GM12878 (cell line): ENCODE results near the gene PDE3B. TPM values are rescaled to one million over a fixed set of nuclear protein-coding genes. Genes with fewer than 3 reads are reported as not detected.

Experiments
- ATAC-seq: fragments of 200-7000 bp; cut with Tn5 transposase; 3 replicates; pipeline ENCODE4 v1.9.1; 2020; ENCODE audit warnings: mild to moderate bottlenecking, moderate library complexity
- BruUV-seq: library from RNA; stranded (reverse); fragments of 400-500 nt; replicated peaks from 2 replicates; lab custom pipeline; 2021; lab: Mats Ljungman, UMichigan
- CTCF ChIA-PET: fragments of 300-600 bp; sonication (Branson Sonifier 250); formaldehyde crosslinking; extraction: SDS; loops from one replicate; lab custom pipeline; 2021; ENCODE audit warnings: inconsistent platforms; lab: Yijun Ruan, JAX
- POLR2A ChIA-PET: fragments of 350-600 bp; formaldehyde crosslinking; extraction: SDS; loops from one replicate; lab custom pipeline; 2021; ENCODE audit warnings: inconsistent platforms; lab: Charles Lee
- RAD21 ChIA-PET: fragments of 300-600 bp; sonication (Branson Sonifier 250); formaldehyde crosslinking; loops from one replicate; lab custom pipeline; 2023; ENCODE audit warnings: antibody characterized with exemption; ENCODE audit not compliant: unreplicated experiment; lab: Charles Lee
- SMC1A ChIA-PET: fragments of 300-600 bp; sonication (Branson Sonifier 250); formaldehyde crosslinking; loops from one replicate; lab custom pipeline; 2023; ENCODE audit not compliant: unreplicated experiment, uncharacterized antibody; lab: Charles Lee
- DNase-seq: peaks from one replicate; pipeline ENCODE4 v3.0.0-alpha.2; 2011; ENCODE audit warnings: low read depth, low spot score
- FAIRE-seq: peaks from 3 replicates; lab custom pipeline; 2011; peaks lifted over from hg19 to GRCh38; lab: Jason Lieb, UNC
- H2AFZ ChIP-seq: 2 replicates; pipeline ENCODE4 v1.6.0; 2011; ENCODE audit warnings: low read depth, low read length, control low read depth; ENCODE audit not compliant: control insufficient read depth
- H3K27ac ChIP-seq: 2 replicates; pipeline ENCODE4 v1.5.1; 2011; ENCODE audit warnings: control low read depth; ENCODE audit not compliant: control insufficient read depth, insufficient read depth
- H3K27me3 ChIP-seq, 2 experiments: replicated peaks in 1 of 2; 2 replicates each; pipeline versions ENCODE4 v1.6.0 to v1.6.1; 2011; ENCODE audit warnings: low read length in 1 of 2; ENCODE audit not compliant: control insufficient read depth in 2 of 2, insufficient read depth in 2 of 2
- H3K36me3 ChIP-seq, 2 experiments: 2 replicates each; pipeline ENCODE4 v1.5.1; 2011; ENCODE audit warnings: low read length in 1 of 2; ENCODE audit not compliant: control insufficient read depth in 2 of 2, insufficient read depth in 2 of 2
- H3K4me1 ChIP-seq: 2 replicates; pipeline ENCODE4 v1.6.1; 2011; ENCODE audit warnings: mild to moderate bottlenecking, low read length, moderate library complexity, mixed read lengths; ENCODE audit not compliant: control insufficient read depth, insufficient read depth
- H3K4me2 ChIP-seq: 2 replicates; pipeline ENCODE4 v1.6.0; 2011; ENCODE audit warnings: control low read depth; ENCODE audit not compliant: control insufficient read depth, insufficient read depth
- H3K4me3 ChIP-seq: fragments of 200-600 bp; sonication (generic); 2 replicates; pipeline ENCODE4 v1.5.1; 2016
- H3K79me2 ChIP-seq: 2 replicates; pipeline ENCODE4 v1.6.0; 2011; ENCODE audit warnings: low read length; ENCODE audit not compliant: control insufficient read depth, insufficient read depth
- H3K9ac ChIP-seq: 2 replicates; pipeline ENCODE4 v1.8.0; 2011; ENCODE audit warnings: low read length, control low read depth, mixed read lengths; ENCODE audit not compliant: control insufficient read depth, insufficient read depth
- H3K9me3 ChIP-seq: replicated peaks from 3 replicates; pipeline ENCODE4 v1.5.1; 2011; ENCODE audit warnings: mild to moderate bottlenecking, low read length; ENCODE audit not compliant: control insufficient read depth, insufficient read depth
- H4K20me1 ChIP-seq: 2 replicates; pipeline ENCODE4 v1.6.0; 2011; ENCODE audit not compliant: control insufficient read depth, insufficient read depth
- EZH2 ChIP-seq: IDR thresholded peaks from 2 replicates; pipeline ENCODE4 v1.6.1; 2012; ENCODE audit warnings: low read depth, mild to moderate bottlenecking, control low read depth, inconsistent platforms, low read length, borderline replicate concordance; ENCODE audit not compliant: control insufficient read depth
- KAT2A ChIP-seq: conservative IDR thresholded peaks from 2 replicates; pipeline ENCODE4 v1.6.1; 2011; ENCODE audit warnings: low read depth, low read length; ENCODE audit not compliant: control insufficient read depth
- SUZ12 ChIP-seq: fragments of 200-600 bp; sonication (generic); IDR thresholded peaks from one replicate; pipeline ENCODE4 v1.6.1; 2018; ENCODE audit warnings: antibody characterized with exemption, mild to moderate bottlenecking; ENCODE audit not compliant: unreplicated experiment
- WGBS: methylation state at CpG from one replicate; pipeline ENCODE4 v1.1.6; 2016; ENCODE audit warnings: low lambda C conversion rate; ENCODE audit not compliant: insufficient replicate concordance, insufficient coverage; ENCODE audit errors: missing lambda C conversion rate; 5-methylcytosine and 5-hydroxymethylcytosine counted together
- in situ Hi-C: fragments of 300-500 bp; cut with MboI; formaldehyde crosslinking; loops from 9 replicates; pipeline ENCODE4 v1.14.3; 2018; ENCODE audit warnings: mixed read lengths
- intact Hi-C: fragments of 100-400 bp; cut with micrococcal nuclease; formaldehyde crosslinking; loops from one replicate; pipeline ENCODE4 v1.14.2; 2022; ENCODE audit not compliant: unreplicated experiment
- polyA plus RNA-seq, 11 experiments: library from polyadenylated mRNA; depleted of rRNA in 4 of 11; unstranded in 6 of 11; stranded (reverse) in 5 of 11; fragments of >200 nt; fragmentation: Nextera tagmentation in 4 of 11; fragmentation: Illumina TruSeq in 1 of 11; extraction: Ambion mirVana in 4 of 11; extraction: Trizol in 1 of 11; gene quantifications; 1 replicate in 1 of 11; 2 replicates in 10 of 11; pipeline versions ENCODE4 v1.2.1 to v1.2.3, GENCODE V29; 2011 to 2016; ENCODE audit warnings: inconsistent platforms in 2 of 11, missing spikeins in 2 of 11, low read depth in 1 of 11
- total RNA-seq, 4 experiments: library from RNA; depleted of rRNA in 3 of 4; stranded (reverse); fragments of >200 nt in 3 of 4; fragmentation: Illumina TruSeq in 1 of 4; extraction: Trizol in 1 of 4; gene quantifications; 2 replicates each; pipeline versions ENCODE4 v1.2.1 to v1.2.3, GENCODE V29; 2013 to 2021

PDE3B gene
- total and polyA plus RNA-seq, 10 of the 15 experiments (the other 5 are each of a cell fraction or from before 2014, with no cell fraction given), result 0.04 to 3.1 (median 1.9) TPM

DNA sequence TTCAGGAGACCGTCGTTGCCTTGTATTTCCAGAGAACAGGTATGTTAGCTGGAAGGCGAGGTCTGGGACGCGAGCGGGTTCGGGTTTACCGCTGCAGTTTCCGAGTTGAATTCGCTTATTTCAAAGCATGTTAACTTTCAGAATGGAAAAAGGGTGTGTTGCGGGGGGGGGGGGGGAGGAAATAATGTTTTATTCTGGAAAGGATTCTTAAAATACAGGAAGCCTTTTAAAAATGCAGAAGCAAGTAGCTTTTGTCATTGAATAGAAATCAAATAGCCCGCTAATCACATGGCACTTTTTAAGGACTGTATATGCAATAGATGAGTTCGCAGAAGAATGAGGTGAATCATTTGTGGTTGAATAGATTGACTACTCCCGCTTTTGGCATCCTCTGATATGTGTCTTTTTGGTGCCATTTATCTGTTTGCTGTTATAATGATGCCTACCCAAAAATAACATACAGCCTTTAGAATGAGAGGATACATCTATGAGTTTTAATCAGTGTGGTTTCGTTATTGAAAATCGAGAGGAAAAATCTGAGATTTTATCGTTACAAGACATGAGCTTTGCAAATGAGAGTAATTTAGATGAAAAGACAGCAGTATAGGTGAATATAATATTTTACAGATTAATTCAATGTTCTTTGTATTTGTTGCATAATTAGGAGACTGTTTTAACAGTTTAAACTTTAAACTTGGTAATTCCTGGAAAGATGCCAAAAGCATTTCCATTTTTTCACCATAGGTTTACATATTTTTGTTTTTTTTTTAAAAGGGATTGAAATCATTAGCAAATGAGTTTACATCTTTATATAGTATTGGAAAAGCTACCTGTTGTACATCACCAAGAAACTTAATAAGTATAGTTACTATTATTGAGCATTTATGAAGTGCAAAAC lies 1.7 kb downstream of the PDE3B start:
- peaks cover 0 to 6% of the 10 kb centered on the region in 2 experiments; a peak in 2 of 4 replicates for H3K27me3 ChIP-seq
- ChIA-PET POLR2A (no interaction called here), RAD21 (interaction anchor here (0.6 kb wide), 1 partner anchor 27 kb away, joined by 5 read pairs; no protein-coding TSS in a partner anchor), CTCF (no interaction called here), SMC1A (no interaction called here)
- in situ Hi-C loops, result no loop called here
- no peaks in the 10 kb centered on the region for H3K9me3 ChIP-seq
- H3K79me2 ChIP-seq, result no peaks in the 10 kb centered on the region
- H2AFZ ChIP-seq, result no peak overlapping the region
- H3K4me1 ChIP-seq, result no peaks in the 10 kb centered on the region
- H3K4me2 ChIP-seq, result peak overlapping the region; percentile 89
- no peaks in the 10 kb centered on the region for H4K20me1 ChIP-seq
- DNase-seq (no peak), FAIRE-seq (no peak), ATAC-seq (no peak)
- BruUV-seq, result no TSS peak
- TF ChIP-seq KAT2A, result no peak
- TF ChIP-seq SUZ12, result peak; percentile 42
- 0 out of 2 replicates have a peak, but pooled peaks have one; percentile 69 for TF ChIP-seq EZH2
- intact Hi-C loops, result loop anchor here (2.0 to 5.0 kb wide), 2 partner anchors 108 to 262 kb away; no protein-coding TSS in a partner anchor
- no peak overlapping the region for H3K9ac ChIP-seq
- 2% methylated on average over 16 of the region's 17 CpGs for WGBS
- no peaks in the 10 kb centered on the region for H3K36me3 ChIP-seq
- H3K4me3 ChIP-seq, result peak overlapping the region; percentile 61; the same call in 1 of the 2 replicates
- no peak overlapping the region for H3K27ac ChIP-seq
